Smooth muscle cell (in vitro differentiated cells): ENCODE results near the gene MEGF9. TPM values are rescaled to one million over a fixed set of nuclear protein-coding genes. Genes with fewer than 3 reads are reported as not detected.
A peak's percentile ranks its signal among the peaks of the same experiment; 100 is the strongest.

Source experiments
- DNase-seq: peaks from one replicate; lab custom pipeline; 2025; ENCODE audit not compliant: unreplicated experiment; lab: John Stamatoyannopoulos, UW
- H2AFZ ChIP-seq: fragments of 200-600 bp; sonication (generic); 2 replicates; pipeline ENCODE4 v1.6.0; 2016; ENCODE audit warnings: antibody characterized with exemption, low read depth, mild to moderate bottlenecking
- H3F3A ChIP-seq: fragments of 200-600 bp; sonication (generic); 2 replicates; pipeline ENCODE4 v1.6.0; 2017; ENCODE audit warnings: antibody characterized with exemption, low read depth
- H3K27ac ChIP-seq: fragments of 200-600 bp; sonication (generic); 2 replicates; pipeline ENCODE4 v1.5.1; 2016; ENCODE audit warnings: low read depth, mild to moderate bottlenecking
- H3K27me3 ChIP-seq: fragments of 200-600 bp; sonication (generic); 2 replicates; pipeline ENCODE4 v1.6.1; 2016; ENCODE audit warnings: low read depth, mild to moderate bottlenecking
- H3K36me3 ChIP-seq: fragments of 200-600 bp; sonication (generic); 2 replicates; pipeline ENCODE4 v1.5.1; 2016; ENCODE audit warnings: low read depth
- H3K4me1 ChIP-seq: fragments of 200-600 bp; sonication (generic); 2 replicates; pipeline ENCODE4 v1.5.1; 2016; ENCODE audit warnings: low read depth
- H3K4me2 ChIP-seq: fragments of 200-600 bp; sonication (generic); 2 replicates; pipeline ENCODE4 v1.6.0; 2016; ENCODE audit warnings: mild to moderate bottlenecking
- H3K4me3 ChIP-seq: fragments of 200-600 bp; sonication (generic); 2 replicates; pipeline ENCODE4 v1.5.1; 2016; ENCODE audit warnings: mild to moderate bottlenecking
- H3K79me2 ChIP-seq: fragments of 200-600 bp; sonication (generic); 2 replicates; pipeline ENCODE4 v1.6.0; 2016; ENCODE audit warnings: low read depth, mild to moderate bottlenecking
- H3K9ac ChIP-seq: fragments of 200-600 bp; sonication (generic); 2 replicates; pipeline ENCODE4 v1.6.0; 2016; ENCODE audit warnings: low read depth
- H3K9me3 ChIP-seq: fragments of 200-600 bp; sonication (generic); replicated peaks from 2 replicates; pipeline ENCODE4 v1.5.1; 2016; ENCODE audit warnings: low read depth
- H4K20me1 ChIP-seq: fragments of 200-600 bp; sonication (generic); 2 replicates; pipeline ENCODE4 v1.6.0; 2016; ENCODE audit warnings: low read depth
- CTCF ChIP-seq: fragments of 200-600 bp; sonication (generic); IDR thresholded peaks from 2 replicates; pipeline ENCODE4 v1.5.1; 2017; ENCODE audit warnings: borderline replicate concordance, mild to moderate bottlenecking, antibody characterized with exemption; ENCODE audit not compliant: insufficient read depth, poor library complexity, severe bottlenecking
- WGBS: methylation state at CpG from one replicate; pipeline ENCODE4 v1.1.7; 2016; ENCODE audit warnings: low lambda C conversion rate; 5-methylcytosine and 5-hydroxymethylcytosine counted together
- polyA plus RNA-seq: library from polyadenylated mRNA; unstranded; fragments of >200 nt; fragmentation: Nextera tagmentation; extraction: Ambion mirVana; gene quantifications from 2 replicates; pipeline ENCODE4 v1.2.1, GENCODE V29; 2016
- total RNA-seq: library from RNA; depleted of rRNA; stranded (reverse); fragments of >200 nt; gene quantifications from 2 replicates; pipeline ENCODE4 v1.2.3, GENCODE V29; 2014

Gene MEGF9
- total and polyA plus RNA-seq, 2 experiments from 2014 or later: 1.8 to 6.0 TPM

GRCh38 chr9:120622790-120623189, 91.5 kb downstream of the MEGF9 start:
- Histone ChIP-seq H3K9ac (no peak overlapping the region), H3K9me3 (no peaks in the 10 kb centered on the region), H3K36me3 (no peaks in the 10 kb centered on the region), H3K4me2 (no peak overlapping the region), H3K4me1 (peaks cover under 1% of the 10 kb centered on the region), H3K27me3 (no peaks in the 10 kb centered on the region), H3K4me3 (no peak overlapping the region), H3F3A (no peaks in the 10 kb centered on the region), H2AFZ (no peak overlapping the region), H3K79me2 (no peaks in the 10 kb centered on the region), H3K27ac (no peak overlapping the region), H4K20me1 (no peaks in the 10 kb centered on the region)
- TF ChIP-seq CTCF: no peak
- DNase-seq: no peak

- 96% methylated on average over 1 of the region's 1 CpG for WGBS
- no peak for TF ChIP-seq CTCF
- DNase-seq: no peak
- Histone ChIP-seq H2AFZ (no peak overlapping the region), H4K20me1 (no peaks in the 10 kb centered on the region), H3F3A (no peaks in the 10 kb centered on the region), H3K27me3 (no peaks in the 10 kb centered on the region), H3K4me1 (peaks cover 4% of the 10 kb centered on the region), H3K4me2 (no peak overlapping the region), H3K36me3 (no peaks in the 10 kb centered on the region), H3K4me3 (no peak overlapping the region), H3K9ac (no peak overlapping the region), H3K79me2 (no peaks in the 10 kb centered on the region), H3K9me3 (no peaks in the 10 kb centered on the region), H3K27ac (no peak overlapping the region)
These were observed 92.3 kb downstream of the MEGF9 start for GRCh38 chr9:120621941-120622340.

- Histone ChIP-seq H2AFZ (no peak overlapping the region), H3K4me2 (peak overlapping the region; percentile 67), H3K27me3 (no peaks in the 10 kb centered on the region), H3K9ac (no peak overlapping the region), H3K27ac (no peak overlapping the region), H4K20me1 (no peaks in the 10 kb centered on the region), H3K79me2 (no peaks in the 10 kb centered on the region), H3K4me3 (peak overlapping the region; percentile 6), H3K4me1 (peaks cover 4% of the 10 kb centered on the region), H3F3A (no peaks in the 10 kb centered on the region), H3K9me3 (no peaks in the 10 kb centered on the region), H3K36me3 (no peaks in the 10 kb centered on the region)
- TF ChIP-seq CTCF: peak; percentile 90
- DNase-seq: no peak
- WGBS: 54% methylated on average over 8 of the region's 8 CpGs
These were observed 94.3 kb downstream of the MEGF9 start for GRCh38 chr9:120619751-120620655.
